ENCODE results near the gene MS4A15. TPM values are rescaled to one million over a fixed set of nuclear protein-coding genes. Genes with fewer than 3 reads are reported as not detected.

MS4A15 gene
- total RNA-seq, 4 donors from 2014 or later, result 0.54 to 1.6 TPM; not detected in 2

DNA sequence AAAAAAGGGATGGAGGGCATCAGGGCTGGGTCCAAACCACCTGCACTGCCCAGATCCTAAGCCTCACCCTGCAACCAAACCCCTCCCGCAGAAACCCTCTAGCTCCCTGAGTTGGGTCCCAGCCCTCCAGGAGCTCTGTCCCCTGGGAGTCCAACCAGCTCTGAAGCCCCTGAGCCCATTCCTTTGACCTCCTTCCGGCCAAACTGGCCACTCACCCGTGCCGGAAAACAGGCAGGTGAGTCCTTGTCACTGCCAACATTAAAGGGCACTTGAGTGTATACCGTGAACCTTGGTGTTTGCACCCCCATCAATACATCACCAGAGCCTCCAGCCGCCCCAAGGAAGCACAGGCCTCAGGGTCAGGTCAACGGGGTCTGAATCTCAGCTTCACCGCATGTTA lies 11.5 kb downstream of the MS4A15 start:
- Histone ChIP-seq H3K27ac (no peak overlapping the region), H3K9me3 (no peaks in the 10 kb centered on the region), H3K4me1 (no peaks in the 10 kb centered on the region), H3K4me3 (no peak overlapping the region), H3K36me3 (no peaks in the 10 kb centered on the region), H3K27me3 (no peaks in the 10 kb centered on the region)
- DNase-seq, result peak in 1 of 3 donors; percentile 38
- TF ChIP-seq POLR2A (IDR thresholded peaks at IDR 0.05) (no peak), CTCF (IDR thresholded peaks at IDR 0.05) (no peak)

- H3K9me3 ChIP-seq, result no peaks in the 10 kb centered on the region
- H3K27me3 ChIP-seq, result no peaks in the 10 kb centered on the region
- H3K27ac ChIP-seq, result no peak overlapping the region
- no peaks in the 10 kb centered on the region for H3K36me3 ChIP-seq
- no peak overlapping the region for H3K4me3 ChIP-seq
- H3K4me1 ChIP-seq, result no peaks in the 10 kb centered on the region
- DNase-seq, result no peak
- no peak for TF ChIP-seq CTCF (IDR thresholded peaks at IDR 0.05)
- TF ChIP-seq POLR2A (IDR thresholded peaks at IDR 0.05), result no peak
These were observed 12.6 kb downstream of the MS4A15 start for GRCh38 chr11:60769273-60769672.

GRCh38 chr11:60769811-60770210 lies 13.1 kb downstream of the MS4A15 start:
- peaks cover 0 to 2% (median 0%) of the 10 kb centered on the region in 4 donors for H3K4me1 ChIP-seq
- peak in 1 of 3 donors; percentile 40 for DNase-seq
- H3K27me3 ChIP-seq, result no peaks in the 10 kb centered on the region
- H3K27ac ChIP-seq, result no peak overlapping the region
- TF ChIP-seq CTCF (IDR thresholded peaks at IDR 0.05), result no peak
- TF ChIP-seq POLR2A (IDR thresholded peaks at IDR 0.05), result no peak
- H3K4me3 ChIP-seq, result no peak overlapping the region
- H3K36me3 ChIP-seq, result no peaks in the 10 kb centered on the region
- H3K9me3 ChIP-seq, result no peaks in the 10 kb centered on the region

DNA sequence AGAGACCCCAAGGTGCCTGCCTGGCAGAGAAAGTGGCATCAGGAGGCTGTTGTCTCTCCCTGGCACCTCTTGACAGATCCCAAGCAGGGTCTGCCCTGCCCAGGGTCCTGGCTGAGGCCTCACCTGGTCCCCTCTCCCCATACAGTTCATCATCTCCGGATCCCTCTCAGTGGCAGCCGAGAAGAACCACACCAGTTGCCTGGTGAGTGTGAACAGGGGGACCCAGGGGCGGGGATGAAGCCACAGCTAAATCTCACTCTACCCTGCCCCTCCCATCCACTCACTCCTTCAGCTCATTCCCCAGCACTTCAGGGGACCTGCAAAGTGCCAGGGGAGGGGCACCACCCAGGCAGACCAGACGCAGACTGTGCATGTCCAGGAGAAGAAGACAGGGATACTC lies 14.5 kb downstream of the MS4A15 start:
- Histone ChIP-seq H3K4me3 (no peak overlapping the region), H3K4me1 (peaks cover 0 to 13% (median 0%) of the 10 kb centered on the region in 4 donors), H3K27ac (no peak overlapping the region), H3K36me3 (no peaks in the 10 kb centered on the region), H3K9me3 (no peaks in the 10 kb centered on the region), H3K27me3 (no peaks in the 10 kb centered on the region)
- DNase-seq, result peak in 1 of 3 donors; percentile 15
- no peak for TF ChIP-seq CTCF (IDR thresholded peaks at IDR 0.05)
- TF ChIP-seq POLR2A (IDR thresholded peaks at IDR 0.05), result no peak

DNA sequence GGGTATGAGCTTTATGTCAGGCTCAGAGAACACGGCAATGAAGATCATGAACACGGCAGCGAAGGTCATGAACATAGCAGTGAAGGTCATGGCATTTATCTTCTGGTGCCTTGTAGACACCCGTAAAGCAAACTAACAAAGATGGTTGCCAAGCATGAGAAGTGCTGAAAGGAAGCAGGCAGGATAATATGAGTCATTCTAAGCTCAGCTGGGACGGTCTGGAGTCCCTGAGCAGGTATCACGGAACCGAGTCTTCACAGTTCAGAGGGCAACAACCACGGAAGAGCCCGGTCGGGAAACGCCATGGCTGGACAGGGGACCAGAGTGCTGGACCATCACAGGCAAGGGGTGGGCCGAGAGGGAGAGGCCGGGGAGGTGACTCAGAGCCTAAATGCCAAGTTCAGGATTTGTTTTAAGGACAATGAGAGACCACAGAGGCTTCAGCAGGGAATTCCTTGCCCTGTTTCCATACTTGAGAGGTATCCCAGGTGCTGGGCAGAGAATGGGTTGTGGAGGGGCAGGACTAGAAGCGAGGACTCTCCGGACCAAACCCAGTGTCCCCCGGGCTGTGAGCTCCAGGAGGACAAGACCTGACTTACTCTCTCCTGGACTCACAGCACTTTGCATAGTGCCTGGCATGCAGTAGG lies 15.3 kb downstream of the MS4A15 start:
- peak in 1 of 3 donors; percentile 34 for DNase-seq
- Histone ChIP-seq H3K4me3 (no peak overlapping the region), H3K4me1 (peaks cover 0 to 13% (median 0%) of the 10 kb centered on the region in 4 donors), H3K9me3 (no peaks in the 10 kb centered on the region), H3K36me3 (no peaks in the 10 kb centered on the region), H3K27me3 (no peaks in the 10 kb centered on the region), H3K27ac (no peak overlapping the region)
- TF ChIP-seq CTCF (IDR thresholded peaks at IDR 0.05), result no peak
- no peak for TF ChIP-seq POLR2A (IDR thresholded peaks at IDR 0.05)
